Ishikawa (cell line): ENCODE results near the gene AGAP1.

Source experiments
- EP300 ChIP-seq: IDR thresholded peaks from 2 replicates; pipeline ENCODE4 v1.6.1; 2012; ENCODE audit warnings: borderline replicate concordance
- TF ChIP-seq, protein P1 (sequence below): IDR thresholded peaks from 2 replicates; pipeline ENCODE4 v1.6.1; 2012

DNA sequence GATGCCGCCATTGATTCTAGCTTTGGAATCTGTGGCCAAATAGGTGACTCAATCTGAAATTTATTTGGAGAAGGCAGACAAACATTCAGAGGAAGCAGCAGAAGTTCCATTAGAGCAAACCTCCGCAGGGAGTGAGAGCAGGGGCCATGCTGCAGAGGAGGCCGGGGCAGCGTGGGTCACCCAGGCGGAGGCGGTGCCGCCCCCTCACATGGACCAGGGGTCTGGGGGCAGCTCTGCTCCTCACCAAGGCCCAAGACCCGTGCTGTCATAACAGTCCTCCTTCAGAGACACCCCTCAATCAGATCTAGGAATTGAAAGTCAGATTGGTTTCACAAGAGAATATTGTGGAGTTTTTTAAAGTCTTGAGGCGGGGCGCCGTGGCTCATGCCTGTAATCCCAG, 582.0 kb downstream of the AGAP1 start:
- TF ChIP-seq, protein P1, sequence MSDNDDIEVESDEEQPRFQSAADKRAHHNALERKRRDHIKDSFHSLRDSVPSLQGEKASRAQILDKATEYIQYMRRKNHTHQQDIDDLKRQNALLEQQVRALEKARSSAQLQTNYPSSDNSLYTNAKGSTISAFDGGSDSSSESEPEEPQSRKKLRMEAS, result no peak
- no peak for TF ChIP-seq EP300
